Caco-2 (cell line): ENCODE results near the gene ZBTB16. TPM values are rescaled to one million over a fixed set of nuclear protein-coding genes. Genes with fewer than 3 reads are reported as not detected.

ENCODE experiments used
- BruUV-seq: library from RNA; stranded (reverse); fragments of 400-500 nt; replicated peaks from 2 replicates; lab custom pipeline; 2021; lab: Mats Ljungman, UMichigan
- CTCF ChIA-PET: fragments of 300-600 bp; sonication (Branson Sonifier 250); formaldehyde crosslinking; loops from one replicate; lab custom pipeline; 2022; ENCODE audit warnings: antibody characterized with exemption; lab: Charles Lee
- POLR2A ChIA-PET: fragments of 300-600 bp; sonication (Branson Sonifier 250); formaldehyde crosslinking; loops from one replicate; lab custom pipeline; 2022; ENCODE audit warnings: antibody characterized with exemption; lab: Charles Lee
- DNase-seq, 2 experiments: peaks; one replicate each; pipeline versions ENCODE4 v3.0.0 to v3.0.0-alpha.2; 2020 to 2022
- H3K27me3 ChIP-seq: replicated peaks from 2 replicates; pipeline ENCODE4 v1.6.0; 2011; ENCODE audit warnings: low read length; ENCODE audit not compliant: control insufficient read depth, insufficient read depth
- H3K36me3 ChIP-seq: 2 replicates; pipeline ENCODE4 v1.5.1; 2011; ENCODE audit warnings: low read length; ENCODE audit not compliant: control insufficient read depth, insufficient read depth
- H3K4me1 ChIP-seq: fragments of 250-450 bp; sonication (Bioruptor Pico); 2 replicates; pipeline ENCODE4 v1.5.1; 2020; ENCODE audit warnings: mild to moderate bottlenecking
- H3K4me3 ChIP-seq: 2 replicates; pipeline ENCODE4 v1.5.1; 2011; ENCODE audit warnings: low read depth, mild to moderate bottlenecking, control low read depth, low read length
- H3K9me3 ChIP-seq: fragments of 250-450 bp; sonication (Bioruptor Pico); 2 replicates; pipeline ENCODE4 v1.5.1; 2020; ENCODE audit warnings: mild to moderate bottlenecking, moderate library complexity
- H3K27ac Mint-ChIP-seq: one replicate; pipeline ENCODE4 v1.8.0; 2022; ENCODE audit warnings: mixed read lengths; ENCODE audit not compliant: unreplicated experiment
- H3K27me3 Mint-ChIP-seq: one replicate; pipeline ENCODE4 v1.8.0; 2022; ENCODE audit warnings: mixed read lengths; ENCODE audit not compliant: insufficient read depth, unreplicated experiment
- H3K36me3 Mint-ChIP-seq: one replicate; pipeline ENCODE4 v1.8.0; 2022; ENCODE audit warnings: mild to moderate bottlenecking, mixed read lengths; ENCODE audit not compliant: insufficient read depth, unreplicated experiment
- H3K4me1 Mint-ChIP-seq: one replicate; pipeline ENCODE4 v1.8.0; 2022; ENCODE audit warnings: low read depth, mixed read lengths; ENCODE audit not compliant: unreplicated experiment
- H3K4me3 Mint-ChIP-seq: one replicate; pipeline ENCODE4 v1.8.0; 2022; ENCODE audit warnings: mild to moderate bottlenecking, moderate library complexity, mixed read lengths; ENCODE audit not compliant: unreplicated experiment
- H3K9me3 Mint-ChIP-seq: one replicate; pipeline ENCODE4 v1.8.0; 2022; ENCODE audit warnings: mixed read lengths; ENCODE audit not compliant: unreplicated experiment
- intact Hi-C: fragments of 100-400 bp; cut with micrococcal nuclease; formaldehyde crosslinking; loops from one replicate; pipeline ENCODE4 v1.10.0; 2022; ENCODE audit not compliant: unreplicated experiment
- total RNA-seq: library from RNA; stranded (reverse); gene quantifications from 2 replicates; pipeline ENCODE4 v1.2.3, GENCODE V29; 2022
- TF ChIP-seq, protein P1 (sequence below), 2 experiments: fragments of 200-600 bp in 1 of 2; IDR thresholded peaks; 1 replicate in 1 of 2; 2 replicates in 1 of 2; pipeline versions ENCODE4 v1.5.1 to v1.8.0; 2011 to 2022; ENCODE audit warnings: antibody characterized with exemption in 1 of 2, control low read depth in 1 of 2, inconsistent platforms in 1 of 2, low read depth in 1 of 2, low read length in 1 of 2, mild to moderate bottlenecking in 1 of 2, moderate library complexity in 1 of 2; ENCODE audit not compliant: insufficient read depth in 1 of 2, severe bottlenecking in 1 of 2, unreplicated experiment in 1 of 2

Gene ZBTB16
- total RNA-seq, 1 experiment from 2014 or later = 12.7 TPM

DNA sequence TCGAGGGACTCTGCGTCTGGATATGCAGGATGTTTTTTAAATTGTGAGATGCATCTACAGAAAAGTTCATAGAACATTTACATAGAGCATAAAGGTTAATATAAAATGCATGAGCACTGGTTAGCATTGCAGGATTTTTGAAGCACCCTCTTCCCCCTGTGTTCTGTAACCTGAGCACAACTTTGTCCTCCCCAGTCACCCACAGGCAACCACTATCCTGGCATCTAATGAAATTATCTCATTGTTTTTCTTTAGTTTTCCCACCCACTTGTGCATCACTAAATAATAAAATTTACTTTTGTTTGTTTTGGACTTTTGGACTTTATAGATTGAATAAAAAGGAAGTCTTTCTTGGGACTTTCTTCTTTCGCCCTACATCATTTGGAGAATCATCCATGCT, 226.7 kb downstream of the ZBTB16 start:
- no peak for DNase-seq
- Mint-ChIP-seq H3K36me3 (no peaks in the 10 kb centered on the region), H3K27ac (no peak overlapping the region), H3K4me3 (no peak overlapping the region), H3K9me3 (no peaks in the 10 kb centered on the region), H3K27me3 (no peaks in the 10 kb centered on the region), H3K4me1 (peaks cover 20% of the 10 kb centered on the region)
- intact Hi-C loops = loop anchor here (10.0 kb wide), 1 partner anchor 279 kb away; no protein-coding TSS in a partner anchor
- ChIA-PET CTCF (no interaction called here), POLR2A (no interaction called here)
- Histone ChIP-seq H3K4me1 (peaks cover 23% of the 10 kb centered on the region), H3K4me3 (no peak overlapping the region), H3K27me3 (no peaks in the 10 kb centered on the region), H3K9me3 (no peaks in the 10 kb centered on the region), H3K36me3 (no peaks in the 10 kb centered on the region)
- TF ChIP-seq, protein P1, sequence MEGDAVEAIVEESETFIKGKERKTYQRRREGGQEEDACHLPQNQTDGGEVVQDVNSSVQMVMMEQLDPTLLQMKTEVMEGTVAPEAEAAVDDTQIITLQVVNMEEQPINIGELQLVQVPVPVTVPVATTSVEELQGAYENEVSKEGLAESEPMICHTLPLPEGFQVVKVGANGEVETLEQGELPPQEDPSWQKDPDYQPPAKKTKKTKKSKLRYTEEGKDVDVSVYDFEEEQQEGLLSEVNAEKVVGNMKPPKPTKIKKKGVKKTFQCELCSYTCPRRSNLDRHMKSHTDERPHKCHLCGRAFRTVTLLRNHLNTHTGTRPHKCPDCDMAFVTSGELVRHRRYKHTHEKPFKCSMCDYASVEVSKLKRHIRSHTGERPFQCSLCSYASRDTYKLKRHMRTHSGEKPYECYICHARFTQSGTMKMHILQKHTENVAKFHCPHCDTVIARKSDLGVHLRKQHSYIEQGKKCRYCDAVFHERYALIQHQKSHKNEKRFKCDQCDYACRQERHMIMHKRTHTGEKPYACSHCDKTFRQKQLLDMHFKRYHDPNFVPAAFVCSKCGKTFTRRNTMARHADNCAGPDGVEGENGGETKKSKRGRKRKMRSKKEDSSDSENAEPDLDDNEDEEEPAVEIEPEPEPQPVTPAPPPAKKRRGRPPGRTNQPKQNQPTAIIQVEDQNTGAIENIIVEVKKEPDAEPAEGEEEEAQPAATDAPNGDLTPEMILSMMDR (IDR thresholded peaks at IDR 0.05; ENCODE audit: insufficient read depth in 1 of 2, low read depth in 1 of 2, low read length in 1 of 2, severe bottlenecking in 1 of 2, unreplicated experiment in 1 of 2) = no peak
- no TSS peak for BruUV-seq

DNA sequence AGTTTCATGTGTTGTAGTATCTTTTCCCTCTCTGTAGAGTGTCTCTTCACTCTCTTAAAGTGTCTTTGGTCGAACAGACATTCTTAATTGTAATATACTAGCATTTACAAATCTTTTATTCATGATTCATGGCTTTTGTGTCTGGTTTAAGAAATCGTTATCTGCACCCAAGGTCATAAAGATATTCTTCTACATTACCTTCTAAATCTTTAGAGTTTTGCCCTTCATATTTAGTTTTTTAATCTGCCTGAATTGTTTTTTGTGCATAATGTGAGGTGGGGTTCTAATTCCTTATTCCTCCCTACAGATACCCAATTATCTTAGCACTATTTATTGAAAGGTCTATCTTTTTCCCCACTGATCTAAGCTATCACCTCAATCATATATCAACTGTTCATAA, 227.6 kb downstream of the ZBTB16 start:
- H3K4me1 ChIP-seq = peaks cover 29% of the 10 kb centered on the region
- peaks cover 28% of the 10 kb centered on the region for H3K4me1 Mint-ChIP-seq
- no peaks in the 10 kb centered on the region for H3K9me3 ChIP-seq
- ChIA-PET CTCF (no interaction called here), POLR2A (no interaction called here)
- TF ChIP-seq, protein P1 (IDR thresholded peaks at IDR 0.05; ENCODE audit: insufficient read depth in 1 of 2, low read depth in 1 of 2, low read length in 1 of 2, severe bottlenecking in 1 of 2, unreplicated experiment in 1 of 2) = no peak
- BruUV-seq = no TSS peak
- no peak overlapping the region for H3K4me3 ChIP-seq
- H3K4me3 Mint-ChIP-seq = no peak overlapping the region
- H3K9me3 Mint-ChIP-seq = no peaks in the 10 kb centered on the region
- H3K27ac Mint-ChIP-seq = no peak overlapping the region
- no peaks in the 10 kb centered on the region for H3K36me3 Mint-ChIP-seq
- H3K27me3 ChIP-seq = no peaks in the 10 kb centered on the region
- intact Hi-C loops = loop anchor here (10.0 kb wide), 1 partner anchor 278 kb away; no protein-coding TSS in a partner anchor
- H3K36me3 ChIP-seq = no peaks in the 10 kb centered on the region
- no peak for DNase-seq
- no peaks in the 10 kb centered on the region for H3K27me3 Mint-ChIP-seq

DNA sequence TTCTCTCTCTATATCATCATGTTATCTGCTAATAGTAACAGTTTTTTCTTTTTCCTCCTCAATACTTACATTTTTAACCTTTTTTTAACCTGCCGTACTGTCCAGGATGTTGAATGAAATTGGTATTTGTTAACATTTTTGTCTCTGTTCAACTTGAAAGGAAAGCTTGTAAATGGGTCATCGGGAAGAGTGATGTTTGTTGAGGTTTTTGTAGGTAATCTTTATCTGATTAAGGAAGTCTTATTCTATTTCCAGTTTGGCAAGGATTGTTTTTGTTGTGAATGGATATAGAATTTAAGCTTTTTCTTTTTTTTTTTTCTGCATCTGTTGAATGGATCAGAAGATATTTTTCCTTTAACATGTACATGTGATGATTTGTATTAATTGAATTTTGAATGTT, 228.6 kb downstream of the ZBTB16 start:
- Mint-ChIP-seq H3K4me3 (no peak overlapping the region), H3K36me3 (no peaks in the 10 kb centered on the region), H3K27me3 (no peaks in the 10 kb centered on the region), H3K27ac (no peak overlapping the region), H3K4me1 (peaks cover 32% of the 10 kb centered on the region), H3K9me3 (no peaks in the 10 kb centered on the region)
- Histone ChIP-seq H3K4me1 (peaks cover 25% of the 10 kb centered on the region; the same call in 1 of the 2 replicates), H3K4me3 (no peak overlapping the region), H3K9me3 (no peaks in the 10 kb centered on the region), H3K27me3 (no peaks in the 10 kb centered on the region), H3K36me3 (no peaks in the 10 kb centered on the region)
- TF ChIP-seq, protein P1 (IDR thresholded peaks at IDR 0.05; ENCODE audit: insufficient read depth in 1 of 2, low read depth in 1 of 2, low read length in 1 of 2, severe bottlenecking in 1 of 2, unreplicated experiment in 1 of 2) = no peak
- no peak for DNase-seq
- CTCF ChIA-PET = no interaction called here
- intact Hi-C loops = loop anchor here (10.0 kb wide), 1 partner anchor 277 kb away; no protein-coding TSS in a partner anchor
- POLR2A ChIA-PET = no interaction called here
- BruUV-seq = no TSS peak
